ENCODE data around the gene ANKRD33. TPM values are rescaled to one million over a fixed set of nuclear protein-coding genes. Genes with fewer than 3 reads are reported as not detected.

ANKRD33 gene
- total and polyA plus RNA-seq, 2 of the 13 experiments (the other 11 are each of a cell fraction or from before 2014, with no cell fraction given): 0.04 TPM; not detected in 1

DNA sequence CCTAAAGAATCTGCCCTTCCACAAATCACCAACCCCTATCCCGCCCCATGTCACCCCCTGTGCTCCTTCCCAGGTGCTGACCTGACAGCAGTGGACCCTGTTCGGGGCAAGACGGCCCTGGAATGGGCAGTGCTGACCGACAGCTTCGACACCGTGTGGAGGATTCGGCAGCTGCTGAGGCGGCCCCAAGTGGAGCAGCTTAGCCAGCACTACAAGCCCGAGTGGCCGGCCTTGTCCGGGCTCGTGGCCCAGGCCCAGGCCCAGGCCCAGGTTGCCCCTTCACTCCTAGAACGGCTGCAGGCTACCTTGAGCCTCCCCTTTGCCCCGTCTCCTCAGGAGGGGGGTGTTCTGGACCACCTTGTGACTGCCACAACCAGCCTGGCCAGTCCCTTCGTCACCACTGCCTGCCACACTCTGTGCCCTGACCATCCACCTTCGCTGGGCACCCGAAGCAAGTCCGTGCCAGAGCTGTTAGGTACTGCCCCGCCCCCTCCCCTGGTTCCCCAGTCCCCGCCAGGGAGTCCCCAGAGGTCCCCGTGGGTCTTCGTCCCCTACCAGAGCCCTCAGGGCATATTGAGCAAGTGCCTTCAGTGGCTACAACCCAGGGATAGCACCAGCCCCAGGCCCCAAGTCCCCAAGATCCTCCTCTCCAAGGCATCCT, 2.7 kb downstream of the ANKRD33 start:
- Histone ChIP-seq H3K27me3 (ENCODE audit: control insufficient read depth in 1 of 2, insufficient read depth in 2 of 2, low read length in 2 of 2) (peaks cover 7 to 13% of the 10 kb centered on the region in 2 experiments; a peak in 3 of 5 replicates), H3K27ac (ENCODE audit: extremely low read length, insufficient read depth, low read length) (no peak overlapping the region), H3K4me3 (replicated peaks in 1 of 3; ENCODE audit: insufficient read depth in 1 of 3, low read depth in 2 of 3, low read length in 3 of 3) (peak overlapping the region in 1 of 3 experiments; percentile 28; a peak in 1 of 6 replicates), H2AFZ (ENCODE audit: low read length) (no peak overlapping the region), H4K20me1 (ENCODE audit: insufficient read depth, low read length) (no peaks in the 10 kb centered on the region), H3K4me1 (ENCODE audit: insufficient read depth, low read length) (peaks cover 32% of the 10 kb centered on the region), H3K79me2 (ENCODE audit: insufficient read depth, low read length) (no peaks in the 10 kb centered on the region), H3K36me3 (replicated peaks in 1 of 2; ENCODE audit: control insufficient read depth in 1 of 2, insufficient read depth in 2 of 2, low read length in 2 of 2) (no peaks in the 10 kb centered on the region), H3K4me2 (ENCODE audit: low read depth, low read length) (peak overlapping the region; percentile 47), H3K9ac (ENCODE audit: insufficient read depth, low read depth, low read length) (no peak overlapping the region), H3K9me3 (ENCODE audit: low read length) (no peaks in the 10 kb centered on the region)
- no peak for FAIRE-seq
- ChIA-PET POLR2A (no interaction called here), CTCF (ENCODE audit: low intra/inter-chr PET ratio, low total read pairs) (no interaction called here)
- intact Hi-C loops (cut with micrococcal nuclease; ENCODE audit: unreplicated experiment) (no loop called here), in situ Hi-C loops (cut with HindIII; ENCODE audit: extremely low pct_ligation_motif_present, low pct_unique_long_range_greater_than_20kb) (loop anchor here (10.0 kb wide), 1 partner anchor 94 kb away; no protein-coding TSS in a partner anchor)
- TF ChIP-seq ZNF333 (CRISPR knock-in tag; IDR thresholded peaks at IDR 0.05; ENCODE audit: borderline replicate concordance): no peak
- TF ChIP-seq, protein P1, sequence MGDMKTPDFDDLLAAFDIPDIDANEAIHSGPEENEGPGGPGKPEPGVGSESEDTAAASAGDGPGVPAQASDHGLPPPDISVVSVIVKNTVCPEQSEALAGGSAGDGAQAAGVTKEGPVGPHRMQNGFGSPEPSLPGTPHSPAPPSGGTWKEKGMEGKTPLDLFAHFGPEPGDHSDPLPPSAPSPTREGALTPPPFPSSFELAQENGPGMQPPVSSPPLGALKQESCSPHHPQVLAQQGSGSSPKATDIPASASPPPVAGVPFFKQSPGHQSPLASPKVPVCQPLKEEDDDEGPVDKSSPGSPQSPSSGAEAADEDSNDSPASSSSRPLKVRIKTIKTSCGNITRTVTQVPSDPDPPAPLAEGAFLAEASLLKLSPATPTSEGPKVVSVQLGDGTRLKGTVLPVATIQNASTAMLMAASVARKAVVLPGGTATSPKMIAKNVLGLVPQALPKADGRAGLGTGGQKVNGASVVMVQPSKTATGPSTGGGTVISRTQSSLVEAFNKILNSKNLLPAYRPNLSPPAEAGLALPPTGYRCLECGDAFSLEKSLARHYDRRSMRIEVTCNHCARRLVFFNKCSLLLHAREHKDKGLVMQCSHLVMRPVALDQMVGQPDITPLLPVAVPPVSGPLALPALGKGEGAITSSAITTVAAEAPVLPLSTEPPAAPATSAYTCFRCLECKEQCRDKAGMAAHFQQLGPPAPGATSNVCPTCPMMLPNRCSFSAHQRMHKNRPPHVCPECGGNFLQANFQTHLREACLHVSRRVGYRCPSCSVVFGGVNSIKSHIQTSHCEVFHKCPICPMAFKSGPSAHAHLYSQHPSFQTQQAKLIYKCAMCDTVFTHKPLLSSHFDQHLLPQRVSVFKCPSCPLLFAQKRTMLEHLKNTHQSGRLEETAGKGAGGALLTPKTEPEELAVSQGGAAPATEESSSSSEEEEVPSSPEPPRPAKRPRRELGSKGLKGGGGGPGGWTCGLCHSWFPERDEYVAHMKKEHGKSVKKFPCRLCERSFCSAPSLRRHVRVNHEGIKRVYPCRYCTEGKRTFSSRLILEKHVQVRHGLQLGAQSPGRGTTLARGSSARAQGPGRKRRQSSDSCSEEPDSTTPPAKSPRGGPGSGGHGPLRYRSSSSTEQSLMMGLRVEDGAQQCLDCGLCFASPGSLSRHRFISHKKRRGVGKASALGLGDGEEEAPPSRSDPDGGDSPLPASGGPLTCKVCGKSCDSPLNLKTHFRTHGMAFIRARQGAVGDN (CRISPR knock-in tag; IDR thresholded peaks at IDR 0.05): peak; percentile 42
- DNase-seq (ENCODE audit: low spot score): no peak
- BruUV-seq (replicated peaks): no TSS peak
- peak; percentile 71 for ATAC-seq
- WGBS (ENCODE audit: low lambda C conversion rate): 12% methylated on average over 8 of the region's 22 CpGs
